Endothelial cell (in vitro differentiated cells): Measurements from ENCODE around the gene DMD. TPM values are rescaled to one million over a fixed set of nuclear protein-coding genes. Genes with fewer than 3 reads are reported as not detected.

Source experiments
- DNase-seq: peaks from one replicate; pipeline ENCODE4 v3.0.0; 2021; ENCODE audit warnings: low spot score
- H3K27ac Mint-ChIP-seq: one replicate; pipeline ENCODE4 v1.8.0; 2021; ENCODE audit warnings: mixed read lengths, inconsistent platforms; ENCODE audit not compliant: unreplicated experiment
- H3K27me3 Mint-ChIP-seq: one replicate; pipeline ENCODE4 v1.8.0; 2021; ENCODE audit warnings: mild to moderate bottlenecking, moderate library complexity, mixed read lengths, inconsistent platforms; ENCODE audit not compliant: unreplicated experiment
- H3K36me3 Mint-ChIP-seq: one replicate; pipeline ENCODE4 v1.8.0; 2021; ENCODE audit warnings: mild to moderate bottlenecking, low read depth, mixed read lengths, inconsistent platforms; ENCODE audit not compliant: unreplicated experiment
- H3K4me1 Mint-ChIP-seq: one replicate; pipeline ENCODE4 v1.8.0; 2021; ENCODE audit warnings: mild to moderate bottlenecking, mixed read lengths, inconsistent platforms; ENCODE audit not compliant: unreplicated experiment
- H3K4me3 Mint-ChIP-seq: one replicate; pipeline ENCODE4 v1.8.0; 2021; ENCODE audit warnings: mild to moderate bottlenecking, mixed read lengths, inconsistent platforms; ENCODE audit not compliant: unreplicated experiment
- H3K9me3 Mint-ChIP-seq: one replicate; pipeline ENCODE4 v1.8.0; 2021; ENCODE audit warnings: mixed read lengths, inconsistent platforms; ENCODE audit not compliant: unreplicated experiment
- total RNA-seq: library from RNA; stranded (reverse); fragmentation: NEBNext Ultra II Directional; extraction: Animal tissue kit (Norgen Biotek cat#: 25700); gene quantifications from one replicate; pipeline ENCODE4 v1.2.1, GENCODE V29; 2021; ENCODE audit not compliant: unreplicated experiment
- TF ChIP-seq, protein P1 (sequence below): fragments of 200-600 bp; sonication (generic); IDR thresholded peaks from one replicate; pipeline ENCODE4 v1.5.0; 2021; ENCODE audit warnings: antibody characterized with exemption; ENCODE audit not compliant: unreplicated experiment

Gene DMD
- total RNA-seq, 1 donor from 2014 or later = 5.5 TPM

DNA sequence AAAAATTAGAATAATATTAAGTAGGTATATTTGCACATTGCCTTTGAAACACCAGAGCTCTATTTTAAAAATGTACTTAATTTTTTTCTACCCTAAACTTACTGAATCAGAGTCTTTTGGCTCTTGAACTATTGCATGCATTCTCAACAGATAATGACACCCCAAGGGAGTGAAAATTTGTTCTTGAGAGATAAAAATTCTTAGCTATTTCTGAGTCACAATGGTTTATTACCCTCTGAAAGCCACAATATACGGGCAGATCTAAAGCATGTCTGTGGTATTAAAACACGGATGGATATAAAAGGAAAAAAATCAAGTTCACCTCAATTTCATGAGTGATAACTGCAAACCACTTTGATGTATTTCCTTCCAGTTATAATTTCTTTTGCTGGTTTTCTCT lies 1503.2 kb downstream of the DMD start:
- TF ChIP-seq, protein P1, sequence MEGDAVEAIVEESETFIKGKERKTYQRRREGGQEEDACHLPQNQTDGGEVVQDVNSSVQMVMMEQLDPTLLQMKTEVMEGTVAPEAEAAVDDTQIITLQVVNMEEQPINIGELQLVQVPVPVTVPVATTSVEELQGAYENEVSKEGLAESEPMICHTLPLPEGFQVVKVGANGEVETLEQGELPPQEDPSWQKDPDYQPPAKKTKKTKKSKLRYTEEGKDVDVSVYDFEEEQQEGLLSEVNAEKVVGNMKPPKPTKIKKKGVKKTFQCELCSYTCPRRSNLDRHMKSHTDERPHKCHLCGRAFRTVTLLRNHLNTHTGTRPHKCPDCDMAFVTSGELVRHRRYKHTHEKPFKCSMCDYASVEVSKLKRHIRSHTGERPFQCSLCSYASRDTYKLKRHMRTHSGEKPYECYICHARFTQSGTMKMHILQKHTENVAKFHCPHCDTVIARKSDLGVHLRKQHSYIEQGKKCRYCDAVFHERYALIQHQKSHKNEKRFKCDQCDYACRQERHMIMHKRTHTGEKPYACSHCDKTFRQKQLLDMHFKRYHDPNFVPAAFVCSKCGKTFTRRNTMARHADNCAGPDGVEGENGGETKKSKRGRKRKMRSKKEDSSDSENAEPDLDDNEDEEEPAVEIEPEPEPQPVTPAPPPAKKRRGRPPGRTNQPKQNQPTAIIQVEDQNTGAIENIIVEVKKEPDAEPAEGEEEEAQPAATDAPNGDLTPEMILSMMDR = no peak
- DNase-seq = no peak
- Mint-ChIP-seq H3K4me3 (no peak overlapping the region), H3K9me3 (no peaks in the 10 kb centered on the region), H3K27me3 (no peaks in the 10 kb centered on the region), H3K27ac (no peak overlapping the region), H3K4me1 (no peaks in the 10 kb centered on the region), H3K36me3 (no peaks in the 10 kb centered on the region)

- Mint-ChIP-seq H3K27me3 (no peaks in the 10 kb centered on the region), H3K9me3 (no peaks in the 10 kb centered on the region), H3K4me1 (no peaks in the 10 kb centered on the region), H3K27ac (no peak overlapping the region), H3K4me3 (no peak overlapping the region), H3K36me3 (no peaks in the 10 kb centered on the region)
- TF ChIP-seq, protein P1 = no peak
- no peak for DNase-seq
Observed at GRCh38 chrX:31706466-31706865, 1504.9 kb downstream of the DMD start.

GRCh38 chrX:31705816-31706215 lies 1505.5 kb downstream of the DMD start:
- DNase-seq = no peak
- no peaks in the 10 kb centered on the region for H3K27me3 Mint-ChIP-seq
- H3K27ac Mint-ChIP-seq = no peak overlapping the region
- TF ChIP-seq, protein P1 = no peak
- H3K9me3 Mint-ChIP-seq = no peaks in the 10 kb centered on the region
- H3K4me3 Mint-ChIP-seq = no peak overlapping the region
- H3K36me3 Mint-ChIP-seq = no peaks in the 10 kb centered on the region
- no peaks in the 10 kb centered on the region for H3K4me1 Mint-ChIP-seq

DNA sequence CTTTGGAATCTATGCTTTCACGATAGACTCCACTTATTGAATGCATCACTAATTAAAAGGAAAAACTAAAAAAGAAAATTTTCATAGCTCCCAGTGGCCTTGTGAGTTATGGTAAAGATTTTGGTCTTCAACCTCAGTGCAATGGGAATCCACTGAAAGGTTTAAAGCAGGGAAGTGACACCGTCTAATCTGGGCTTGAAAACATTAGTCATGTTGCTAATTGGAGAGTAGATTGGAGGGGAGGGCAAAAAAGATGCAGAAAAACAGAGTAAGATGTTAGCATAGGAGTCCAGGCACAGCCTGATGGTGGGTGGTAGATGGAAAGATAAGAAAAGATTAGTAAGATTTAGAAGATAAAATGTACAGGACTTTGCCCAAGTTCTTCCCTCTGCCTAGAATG lies 1506.4 kb downstream of the DMD start:
- H3K4me3 Mint-ChIP-seq = no peak overlapping the region
- TF ChIP-seq, protein P1 = no peak
- H3K27me3 Mint-ChIP-seq = no peaks in the 10 kb centered on the region
- DNase-seq = no peak
- H3K36me3 Mint-ChIP-seq = no peaks in the 10 kb centered on the region
- H3K9me3 Mint-ChIP-seq = no peaks in the 10 kb centered on the region
- H3K4me1 Mint-ChIP-seq = no peaks in the 10 kb centered on the region
- no peak overlapping the region for H3K27ac Mint-ChIP-seq

DNA sequence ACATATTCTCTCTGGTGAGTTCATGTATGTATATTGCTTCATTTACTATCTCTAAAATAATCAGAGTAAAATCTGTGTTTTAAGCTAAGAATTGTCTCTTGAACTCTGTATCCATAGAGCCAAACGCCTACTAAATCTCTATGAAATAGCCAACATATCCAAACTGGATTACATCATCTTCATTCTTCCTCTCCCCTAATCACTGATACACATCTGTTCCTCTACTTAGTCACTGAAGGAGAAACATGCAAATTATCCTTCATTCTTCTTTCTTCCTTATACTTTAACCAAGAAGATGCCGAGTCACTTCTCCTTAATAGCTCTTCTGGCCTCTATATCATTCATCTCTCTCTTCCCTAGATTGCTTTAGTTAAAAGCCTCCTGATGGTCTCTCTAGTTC lies 1509.1 kb downstream of the DMD start:
- Mint-ChIP-seq H3K4me1 (no peaks in the 10 kb centered on the region), H3K27me3 (peaks cover 1% of the 10 kb centered on the region), H3K36me3 (no peaks in the 10 kb centered on the region), H3K4me3 (no peak overlapping the region), H3K27ac (no peak overlapping the region), H3K9me3 (no peaks in the 10 kb centered on the region)
- no peak for DNase-seq
- TF ChIP-seq, protein P1 = no peak
